Omental fat pad (tissue), 4 donors: ENCODE data around the gene MICALL1. TPM values are rescaled to one million over a fixed set of nuclear protein-coding genes. Genes with fewer than 3 reads are reported as not detected.
"Not testable (repeated sequence)": the region's sequence is repeated elsewhere in the genome, so short reads cannot be mapped to it uniquely, and the experiment has no call there.

Experiments
- ATAC-seq: fragments of 150-250 bp; one replicate; pipeline ENCODE4 v1.9.1; 2016; ENCODE audit warnings: mild to moderate bottlenecking, moderate library complexity; ENCODE audit not compliant: low FRiP score
- DNase-seq: peaks from one replicate; pipeline ENCODE4 v3.0.0-alpha.2; 2019; ENCODE audit warnings: low spot score
- CTCF ChIP-seq, 3 donors: fragments of 450-650 bp; IDR thresholded peaks; one replicate each; pipeline ENCODE4 v1.5.1; 2016 to 2017; ENCODE audit warnings: antibody characterized with exemption in 3 of 3, mild to moderate bottlenecking in 3 of 3, moderate library complexity in 2 of 3
- total RNA-seq, 4 donors: library from RNA; depleted of rRNA; stranded (reverse); fragments of >200 nt; gene quantifications; one replicate each; pipeline ENCODE4 v1.1.0, GENCODE V29; 2016

Gene MICALL1
- total RNA-seq, 4 donors from 2014 or later, result 15.4 to 42.4 (median 20.6) TPM

DNA sequence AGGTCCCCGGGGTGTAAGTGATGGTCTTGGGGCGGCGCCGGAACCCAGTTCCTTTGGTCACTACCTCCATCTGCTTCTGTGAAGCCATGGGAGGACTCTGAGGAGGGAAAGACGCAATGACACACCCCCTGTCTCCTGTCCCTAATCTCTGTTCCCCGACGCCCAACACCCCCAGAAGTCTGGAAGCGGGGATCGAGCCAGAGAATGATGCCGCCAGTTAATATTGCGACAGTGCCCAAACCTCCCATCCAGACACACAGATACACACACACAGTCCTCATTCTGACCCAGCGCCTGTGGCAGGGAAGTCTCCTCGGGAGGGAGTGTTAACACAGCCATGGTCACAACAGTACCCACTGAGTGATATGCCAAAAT is 47.0 kb downstream of the MICALL1 start:
- no peak for DNase-seq
- no peak for TF ChIP-seq CTCF (IDR thresholded peaks at IDR 0.05)
- peak; percentile 44 for ATAC-seq

DNA sequence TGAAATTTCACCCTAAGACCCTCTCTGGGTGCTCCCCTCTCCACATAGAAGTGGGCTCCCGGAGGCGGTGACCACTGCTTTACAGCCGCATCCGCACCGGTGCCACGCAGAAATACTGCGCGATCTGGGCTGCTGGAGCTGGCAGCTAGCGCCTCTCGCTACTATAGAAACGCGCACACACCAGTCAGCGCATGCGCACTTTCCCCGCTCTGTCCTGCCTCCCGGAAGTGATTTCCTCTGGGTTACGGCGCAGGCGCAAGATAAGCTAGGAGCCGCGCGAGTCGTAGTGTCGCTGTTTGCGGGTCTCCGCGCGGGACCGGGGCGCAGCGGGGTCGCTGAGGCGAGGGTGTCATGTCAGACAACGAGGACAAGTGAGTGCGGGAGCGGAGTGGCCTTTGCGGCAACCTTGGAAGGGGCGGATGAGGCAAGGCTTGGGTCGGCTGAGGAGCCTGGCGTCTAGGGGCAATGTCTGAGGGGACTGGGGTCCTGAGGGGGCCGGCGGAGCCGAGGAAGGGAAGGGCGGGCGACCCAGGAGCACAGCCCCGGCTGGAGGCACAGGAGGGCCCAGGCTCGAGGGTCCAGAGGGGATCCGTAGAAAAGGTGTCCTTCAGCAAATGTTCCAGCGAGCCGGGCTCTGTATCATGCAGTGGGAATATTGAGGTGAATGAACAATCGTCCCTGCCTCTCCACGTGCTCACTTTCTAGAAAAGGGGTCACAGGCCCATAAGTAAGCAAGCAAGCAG is 47.5 kb downstream of the MICALL1 start, which contains the start of the genes C22orf23 and POLR2F:
C22orf23 (minus strand) TSS at position 165 of the 743 bp plus-strand sequence. CDS start 452 bp downstream, outside the sequence.
POLR2F (plus strand) TSS at position 263 of the 743 bp plus-strand sequence; CDS start at position 352, 89 bp downstream.
- no peak for TF ChIP-seq CTCF (IDR thresholded peaks at IDR 0.05)
- ATAC-seq (peak; percentile 95), DNase-seq (peak; percentile 89)

DNA sequence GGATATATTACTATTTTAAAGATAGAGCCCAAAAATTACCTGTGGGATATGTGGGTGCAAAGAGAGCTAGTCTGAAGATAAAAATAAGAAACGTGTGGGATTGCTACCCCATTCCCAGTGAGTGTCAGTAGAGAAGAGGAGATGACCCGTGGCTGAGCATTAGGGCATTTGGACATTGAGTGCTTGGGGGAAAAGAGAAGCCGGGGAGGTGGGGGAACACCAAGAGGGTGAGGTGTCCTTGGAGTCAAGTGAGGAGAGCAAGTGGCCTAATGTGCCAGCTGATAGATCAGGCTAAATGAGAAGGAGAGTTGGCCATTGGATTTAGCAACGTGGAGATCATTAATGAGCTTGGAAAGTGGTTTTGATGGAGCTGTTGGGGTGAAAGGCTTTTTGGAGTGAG is 48.6 kb downstream of the MICALL1 start:
- ATAC-seq, result no peak
- TF ChIP-seq CTCF (IDR thresholded peaks at IDR 0.05), result no peak
- no peak for DNase-seq

- DNase-seq, ATAC-seq: not testable (repeated sequence)
These were observed 49.8 kb downstream of the MICALL1 start for GRCh38 chr22:37955825-37956397.

- no peak for DNase-seq
- ATAC-seq, result no peak
- TF ChIP-seq CTCF (IDR thresholded peaks at IDR 0.05), result no peak
These were observed 51.1 kb downstream of the MICALL1 start for GRCh38 chr22:37957232-37957631.

DNA sequence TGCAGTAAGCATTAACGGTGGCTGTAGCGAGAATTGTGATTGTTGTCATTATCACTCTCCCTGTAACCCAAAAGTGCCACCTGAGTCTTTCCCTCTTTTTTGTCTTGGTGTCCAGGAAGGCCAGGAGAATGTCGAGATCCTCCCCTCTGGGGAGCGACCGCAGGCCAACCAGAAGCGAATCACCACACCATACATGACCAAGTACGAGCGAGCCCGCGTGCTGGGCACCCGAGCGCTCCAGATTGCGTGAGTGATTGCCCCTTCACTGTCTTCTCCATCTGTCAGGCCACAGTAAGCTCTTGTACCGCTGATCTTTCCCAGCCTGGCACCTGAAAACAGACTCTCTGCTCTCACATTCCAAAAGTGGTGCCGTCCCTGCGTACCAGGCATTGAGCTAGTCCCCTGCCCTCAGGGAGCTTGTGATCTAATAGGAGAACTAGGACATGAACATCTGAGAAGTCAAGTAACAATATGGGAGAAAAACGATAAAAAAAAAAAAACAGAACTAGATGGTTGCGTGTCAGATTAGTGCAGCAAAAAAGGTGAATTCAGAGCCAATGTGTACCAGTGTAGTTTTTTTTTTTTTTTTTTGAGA is 53.2 kb downstream of the MICALL1 start:
- ATAC-seq (no peak), DNase-seq (no peak)
- no peak for TF ChIP-seq CTCF (IDR thresholded peaks at IDR 0.05)

DNA sequence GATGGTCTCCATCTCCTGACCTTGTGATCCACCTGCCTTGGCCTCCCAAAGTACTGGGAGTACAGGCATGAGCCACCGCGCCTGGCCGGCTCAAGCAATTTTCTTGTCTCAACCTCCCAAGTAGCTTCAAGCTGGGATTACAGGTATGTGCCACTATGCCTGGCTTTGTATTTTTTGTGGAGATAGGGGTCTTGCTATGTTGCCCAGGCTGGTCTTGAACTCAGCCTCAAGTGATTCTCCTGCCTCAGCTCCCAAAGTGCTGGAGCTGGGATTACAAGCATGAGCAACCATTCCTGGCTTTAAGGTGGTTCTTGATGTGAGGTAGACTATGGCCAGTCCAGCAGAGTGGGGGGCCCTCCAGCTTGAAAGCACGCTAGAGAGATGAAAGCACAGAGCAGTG is 55.0 kb downstream of the MICALL1 start:
- TF ChIP-seq CTCF (IDR thresholded peaks at IDR 0.05), result no peak
- ATAC-seq (no peak), DNase-seq (no peak)
